Measurements from ENCODE around the gene MYOCOS.

Gene MYOCOS

DNA sequence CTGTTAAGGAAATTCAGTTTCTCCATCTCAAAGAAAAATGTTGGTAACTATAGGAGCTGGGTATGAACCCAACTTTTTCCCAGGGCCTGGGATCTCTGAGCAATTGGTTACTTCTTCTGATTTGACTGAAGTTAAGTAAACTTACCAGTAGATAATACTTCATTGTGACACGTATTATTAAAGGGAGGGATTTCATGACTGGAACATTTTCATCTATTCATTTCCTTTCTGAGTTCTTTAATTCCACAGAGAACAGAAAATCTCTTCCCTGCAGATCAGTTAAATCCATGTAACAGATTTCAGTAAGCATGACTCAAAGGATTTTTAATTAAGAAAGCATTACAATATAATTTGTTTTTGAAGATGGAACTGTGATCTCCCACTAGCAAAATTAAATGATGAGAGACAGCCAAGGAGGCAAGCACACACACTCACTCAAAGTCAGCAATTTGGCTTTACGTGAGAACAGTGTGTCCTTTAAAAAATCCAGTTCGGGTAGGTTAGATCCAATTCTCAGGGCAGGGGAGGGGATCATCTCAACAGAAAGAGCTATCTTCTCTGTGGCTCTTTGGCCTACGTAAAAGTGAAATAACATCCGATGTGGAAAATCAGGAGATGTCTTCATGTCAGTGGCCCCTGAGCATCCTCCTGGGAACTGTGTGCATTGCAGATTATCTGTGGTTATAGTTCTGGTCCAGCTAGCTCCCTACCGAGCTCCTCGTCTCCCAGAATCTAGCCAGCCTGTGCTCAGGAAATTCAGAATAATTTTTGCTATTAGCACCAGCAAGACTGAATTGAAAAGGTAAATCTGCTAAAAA, 41.2 kb downstream of the MYOCOS start:
- no peak for DNase-seq (ENCODE audit: low spot score)

DNA sequence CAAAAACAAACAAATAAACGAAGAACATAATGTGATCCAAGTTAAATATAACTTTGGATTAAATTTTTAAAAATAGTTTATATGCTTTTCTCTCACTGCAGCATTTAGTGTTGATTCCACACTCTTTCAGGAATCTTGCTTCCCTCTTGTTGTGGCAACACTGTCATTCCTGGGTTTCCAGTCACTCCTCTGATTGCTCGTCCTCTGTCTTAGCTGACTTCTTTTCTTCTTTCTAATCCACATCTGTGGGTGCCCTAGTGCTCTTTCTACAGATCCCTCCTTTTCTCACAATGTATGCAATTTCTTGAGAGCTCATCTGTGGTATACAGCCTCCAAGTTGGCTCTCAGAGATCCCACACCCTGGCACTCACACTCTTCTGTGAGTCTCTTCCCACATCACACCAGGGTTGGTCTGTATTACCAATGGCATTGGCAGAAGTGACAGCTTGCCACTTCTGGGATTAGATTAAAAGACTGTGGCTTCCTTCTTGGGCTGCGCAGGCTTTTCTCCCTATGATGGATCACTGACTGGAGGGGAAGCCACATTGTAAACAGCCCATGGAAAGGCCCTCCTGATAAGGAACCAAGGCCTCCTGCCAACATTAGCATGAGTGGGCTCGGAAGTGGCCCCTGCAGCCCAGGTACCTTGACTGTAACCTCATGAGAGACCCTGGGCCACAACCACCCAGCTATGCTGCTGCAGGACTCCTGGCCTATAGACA, 42.0 kb downstream of the MYOCOS start:
- no peak for DNase-seq (ENCODE audit: low spot score)

DNA sequence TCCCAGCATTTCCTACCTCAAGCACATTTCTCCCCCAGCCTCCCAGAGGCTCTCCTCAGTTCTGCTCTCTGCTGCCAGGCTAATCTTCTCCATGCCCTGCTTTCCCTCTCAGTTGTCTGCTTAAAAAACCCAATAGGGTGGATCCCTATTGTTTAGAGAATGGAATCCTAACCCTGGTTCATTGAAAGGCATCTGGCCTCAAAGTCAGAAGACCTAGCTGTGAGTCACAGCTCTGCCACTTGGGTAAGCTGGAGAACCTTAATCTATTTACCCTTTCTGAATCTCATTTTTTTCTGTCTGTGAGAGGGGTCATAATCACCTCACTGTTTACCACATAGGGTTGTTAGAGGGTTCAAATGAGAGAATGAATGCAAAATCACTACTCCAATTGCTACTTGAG, 42.9 kb downstream of the MYOCOS start:
- DNase-seq (ENCODE audit: low spot score) = no peak

DNA sequence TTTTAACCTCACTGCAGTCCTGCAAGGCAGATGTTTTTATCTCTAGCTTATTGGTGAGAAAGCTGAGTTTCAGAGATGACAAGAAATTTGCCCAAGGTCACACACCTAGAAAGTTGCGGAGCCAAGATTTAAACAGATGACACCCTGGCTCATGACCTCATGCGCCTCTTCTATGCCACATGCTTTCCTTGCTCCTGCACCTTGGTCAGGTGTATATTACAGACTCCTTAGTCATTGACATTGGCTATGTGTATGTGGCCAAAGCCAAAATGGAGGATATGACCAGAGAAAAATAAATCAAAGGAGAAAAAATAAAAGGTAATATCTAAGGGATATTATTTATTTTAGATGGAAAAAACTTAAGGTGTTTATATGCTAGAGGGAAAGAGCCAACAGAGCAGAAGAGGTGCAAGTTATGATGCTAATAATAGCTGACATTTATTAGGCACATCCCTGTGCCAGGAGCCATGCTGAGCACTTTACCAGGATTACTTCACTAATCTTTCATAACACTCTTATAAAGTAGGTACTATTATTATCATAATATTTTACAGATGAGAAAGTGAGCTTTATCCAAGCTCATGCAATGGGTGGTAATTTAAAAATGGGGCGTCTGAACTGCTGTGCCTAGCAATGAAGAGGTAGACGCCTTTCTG, 44.2 kb downstream of the MYOCOS start:
- no peak for DNase-seq (ENCODE audit: low spot score)

DNA sequence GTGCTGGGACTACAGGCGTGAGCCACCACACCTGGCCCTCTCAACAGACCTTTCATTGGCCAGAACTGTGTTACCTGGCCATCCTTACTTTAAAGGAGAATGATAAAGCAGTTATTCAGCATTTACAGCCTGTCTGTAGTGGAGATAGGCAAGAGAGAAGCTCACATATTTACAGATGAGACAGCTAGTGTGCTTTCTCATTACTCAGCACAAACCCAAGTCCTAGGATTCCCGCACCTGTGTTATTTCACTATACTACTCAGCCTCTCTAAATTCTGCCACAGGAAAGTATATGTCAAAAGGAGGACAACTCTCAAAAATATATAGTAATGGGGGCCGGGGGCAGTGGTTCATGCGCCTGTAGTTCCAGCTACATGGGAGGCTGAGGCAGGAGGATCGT, 46.3 kb downstream of the MYOCOS start:
- no peak for DNase-seq (ENCODE audit: low spot score)

DNA sequence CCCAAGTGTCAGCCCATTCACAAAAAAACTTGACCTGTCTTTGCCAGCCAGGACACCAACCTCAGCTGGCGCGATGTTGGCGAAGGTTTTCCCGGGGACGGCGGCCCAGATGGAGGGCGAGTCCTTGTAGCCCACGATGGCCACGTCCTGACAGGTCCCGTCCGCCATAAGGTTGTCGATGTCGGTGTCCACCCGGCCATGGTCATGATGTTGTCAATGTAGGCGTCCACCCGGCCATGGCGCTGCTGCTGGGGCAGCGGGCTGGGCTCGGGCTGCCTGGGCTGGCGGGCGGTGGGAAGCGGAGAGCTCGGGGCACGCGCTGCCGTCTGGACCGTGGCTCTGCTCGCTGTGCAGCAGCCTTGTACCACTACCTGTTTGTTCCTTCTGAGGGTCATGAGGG, 48.7 kb downstream of the MYOCOS start:
- no peak for DNase-seq (ENCODE audit: low spot score)

DNA sequence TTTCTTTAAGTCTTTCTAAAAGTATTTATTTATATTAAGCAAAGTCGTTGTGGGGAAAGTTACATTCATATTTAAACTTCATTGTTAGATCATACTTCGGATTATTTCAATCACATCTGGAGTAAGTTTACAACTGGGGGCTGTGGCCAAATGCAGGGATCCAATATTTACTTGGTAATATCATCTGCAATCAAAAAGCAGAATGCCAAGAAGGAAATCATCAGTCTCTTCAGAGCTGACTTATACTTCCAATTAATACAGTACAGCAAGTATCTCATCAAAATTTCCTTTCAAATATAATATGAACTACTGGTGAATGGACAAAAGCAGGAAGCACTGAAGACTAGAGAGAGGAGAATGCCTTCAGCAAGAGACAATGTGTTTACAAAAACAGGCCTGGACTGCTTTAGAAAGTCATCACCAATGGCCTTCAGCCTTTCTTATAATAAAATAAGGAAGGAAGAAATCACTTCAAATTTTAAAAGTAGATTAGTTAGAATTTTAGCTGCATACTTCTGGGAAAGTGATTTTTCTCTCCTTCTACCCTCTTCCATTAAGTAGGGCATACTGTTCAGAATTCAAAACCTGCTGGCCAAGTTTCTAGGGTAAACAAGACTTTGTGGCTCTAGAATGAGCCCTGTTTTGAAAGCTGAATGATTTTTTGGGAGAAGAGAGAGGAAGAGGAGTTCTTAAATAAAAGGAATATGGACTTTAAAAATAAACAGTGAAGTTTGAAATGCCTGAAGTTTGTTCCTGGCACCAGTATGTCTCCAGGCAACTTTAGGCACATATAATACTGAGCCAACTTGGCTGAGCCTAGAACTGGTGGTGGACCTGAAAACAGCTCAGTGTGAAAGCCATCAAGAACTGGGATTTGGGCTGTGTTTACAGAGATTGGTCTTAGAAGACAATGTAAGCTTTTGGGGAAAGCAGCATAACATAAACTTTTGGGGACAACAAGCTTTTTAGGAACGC, 52.7 kb downstream of the MYOCOS start:
- DNase-seq (ENCODE audit: low spot score) = no peak

Data from LoVo (cell line).